Fibroblast of lung (primary cell): ENCODE measurements around the gene TCF12.

Experiments
- EZH2 ChIP-seq: IDR thresholded peaks from 2 replicates; pipeline ENCODE4 v1.5.1; 2012; ENCODE audit warnings: low read length, control low read depth, mild to moderate bottlenecking; ENCODE audit errors: missing control alignments
- TF ChIP-seq, protein P1 (sequence below), 2 donors: IDR thresholded peaks in 1 of 2; conservative IDR thresholded peaks in 1 of 2; 1 replicate in 1 of 2; 2 replicates in 1 of 2; pipeline ENCODE4 v1.5.1; 2011 to 2012; ENCODE audit warnings: low read length in 2 of 2, control low read depth in 1 of 2, inconsistent platforms in 1 of 2, low read depth in 1 of 2, mild to moderate bottlenecking in 1 of 2

GRCh38 chr15:57086857-57087427, 168.5 kb downstream of the TCF12 start:
- TF ChIP-seq, protein P1, sequence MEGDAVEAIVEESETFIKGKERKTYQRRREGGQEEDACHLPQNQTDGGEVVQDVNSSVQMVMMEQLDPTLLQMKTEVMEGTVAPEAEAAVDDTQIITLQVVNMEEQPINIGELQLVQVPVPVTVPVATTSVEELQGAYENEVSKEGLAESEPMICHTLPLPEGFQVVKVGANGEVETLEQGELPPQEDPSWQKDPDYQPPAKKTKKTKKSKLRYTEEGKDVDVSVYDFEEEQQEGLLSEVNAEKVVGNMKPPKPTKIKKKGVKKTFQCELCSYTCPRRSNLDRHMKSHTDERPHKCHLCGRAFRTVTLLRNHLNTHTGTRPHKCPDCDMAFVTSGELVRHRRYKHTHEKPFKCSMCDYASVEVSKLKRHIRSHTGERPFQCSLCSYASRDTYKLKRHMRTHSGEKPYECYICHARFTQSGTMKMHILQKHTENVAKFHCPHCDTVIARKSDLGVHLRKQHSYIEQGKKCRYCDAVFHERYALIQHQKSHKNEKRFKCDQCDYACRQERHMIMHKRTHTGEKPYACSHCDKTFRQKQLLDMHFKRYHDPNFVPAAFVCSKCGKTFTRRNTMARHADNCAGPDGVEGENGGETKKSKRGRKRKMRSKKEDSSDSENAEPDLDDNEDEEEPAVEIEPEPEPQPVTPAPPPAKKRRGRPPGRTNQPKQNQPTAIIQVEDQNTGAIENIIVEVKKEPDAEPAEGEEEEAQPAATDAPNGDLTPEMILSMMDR (conservative IDR thresholded peaks at IDR 0.05 in 1 of 2, IDR thresholded peaks at IDR 0.05 in 1 of 2; ENCODE audit: low read depth in 1 of 2, low read length in 2 of 2) = no peak
- no peak for TF ChIP-seq EZH2
